HepG2 (cell line): ENCODE measurements around the gene PLD1. TPM values are rescaled to one million over a fixed set of nuclear protein-coding genes. Genes with fewer than 3 reads are reported as not detected.

ENCODE experiments used
- CEBPB ChIP-seq: IDR thresholded peaks from 2 replicates; pipeline ENCODE4 v1.6.1; 2011; ENCODE audit warnings: low read depth, low read length, improper control_type of control experiment, borderline replicate concordance
- EHMT2 ChIP-seq: fragments of 200-600 bp; sonication (generic); IDR thresholded peaks from 2 replicates; pipeline ENCODE4 v1.7.0; 2017; ENCODE audit warnings: antibody characterized with exemption, low read depth, low read length, borderline replicate concordance
- HMGA1 ChIP-seq: sonication (generic); formaldehyde crosslinking; conservative IDR thresholded peaks from 2 replicates; pipeline ENCODE4 v1.4.0; 2020; ENCODE audit warnings: missing genetic modification reagents
- HNRNPH1 ChIP-seq: fragments of 200-400 bp; formaldehyde crosslinking; optimal IDR thresholded peaks from 2 replicates; pipeline ENCODE3; 2017; ENCODE audit warnings: mild to moderate bottlenecking, low read depth, low read length
- MED1 ChIP-seq: sonication (generic); formaldehyde crosslinking; IDR thresholded peaks from 2 replicates; pipeline ENCODE4 v1.4.0; 2020; ENCODE audit warnings: missing genetic modification reagents
- SP1 ChIP-seq, 2 experiments: fragments of 450-650 bp in 1 of 2; sonication (generic) in 1 of 2; formaldehyde crosslinking in 1 of 2; IDR thresholded peaks; 2 replicates each; pipeline versions ENCODE4 v1.4.0 to v1.6.1; 2016 to 2020; ENCODE audit warnings: missing genetic modification reagents in 1 of 2
- TCF7L2 ChIP-seq: IDR thresholded peaks from 2 replicates; pipeline ENCODE4 v1.6.1; 2011; ENCODE audit warnings: mild to moderate bottlenecking, low read depth, low read length, moderate library complexity
- ZBTB4 ChIP-seq: sonication (generic); formaldehyde crosslinking; IDR thresholded peaks from 2 replicates; pipeline ENCODE4 v1.4.0; 2020; ENCODE audit warnings: missing genetic modification reagents, mild to moderate bottlenecking, borderline replicate concordance
- ZBTB40 ChIP-seq, 2 experiments: fragments of 450-650 bp in 1 of 2; sonication (generic) in 1 of 2; formaldehyde crosslinking in 1 of 2; IDR thresholded peaks; 2 replicates each; pipeline versions ENCODE4 v1.6.1 to v1.8.0; 2016 to 2022; ENCODE audit warnings: antibody characterized with exemption in 1 of 2, mild to moderate bottlenecking in 1 of 2, missing genetic modification reagents in 1 of 2
- ZFP36 ChIP-seq: fragments of 150-350 bp; IDR thresholded peaks from 2 replicates; pipeline ENCODE4 v1.6.1; 2018; ENCODE audit warnings: borderline replicate concordance, low read length, low read depth; ENCODE audit not compliant: partially characterized antibody
- ZNF20 ChIP-seq: sonication (generic); formaldehyde crosslinking; IDR thresholded peaks from 2 replicates; pipeline ENCODE4 v1.4.0; 2020; ENCODE audit warnings: mild to moderate bottlenecking, moderate library complexity, missing genetic modification reagents
- ZNF24 ChIP-seq: fragments of 450-650 bp; IDR thresholded peaks from 2 replicates; pipeline ENCODE4 v1.6.1; 2017; ENCODE audit warnings: antibody characterized with exemption, mild to moderate bottlenecking
- ZNF260 ChIP-seq: sonication (generic); formaldehyde crosslinking; IDR thresholded peaks from 2 replicates; pipeline ENCODE4 v1.4.0; 2020; ENCODE audit warnings: missing genetic modification reagents, low read depth, mild to moderate bottlenecking, borderline replicate concordance
- ZNF430 ChIP-seq: sonication (generic); formaldehyde crosslinking; IDR thresholded peaks from 2 replicates; pipeline ENCODE4 v1.9.0; 2021; ENCODE audit warnings: mild to moderate bottlenecking, missing genetic modification reagents
- ZNF552 ChIP-seq: sonication (generic); formaldehyde crosslinking; IDR thresholded peaks from 2 replicates; pipeline ENCODE4 v1.9.0; 2022; ENCODE audit warnings: missing genetic modification reagents, mild to moderate bottlenecking, borderline replicate concordance
- ZNF782 ChIP-seq: sonication (generic); formaldehyde crosslinking; IDR thresholded peaks from 2 replicates; pipeline ENCODE4 v1.4.0; 2020; ENCODE audit warnings: missing genetic modification reagents, mild to moderate bottlenecking, borderline replicate concordance
- ZNF883 ChIP-seq: sonication (generic); formaldehyde crosslinking; IDR thresholded peaks from 2 replicates; pipeline ENCODE4 v1.5.1; 2020; ENCODE audit warnings: mild to moderate bottlenecking, missing genetic modification reagents; ENCODE audit errors: not compliant biosample characterization
- polyA plus RNA-seq, 8 experiments: library from polyadenylated mRNA; depleted of rRNA in 3 of 8; stranded (reverse) in 7 of 8; unstranded in 1 of 8; fragments of >200 nt; fragmentation: Illumina TruSeq in 4 of 8; extraction: Trizol in 4 of 8; gene quantifications; 2 replicates each; pipeline versions ENCODE4 v1.2.1 to v1.2.3, GENCODE V29; 2011 to 2016; ENCODE audit warnings: low read depth in 4 of 8, missing spikeins in 1 of 8, mixed read lengths in 1 of 8; ENCODE audit not compliant: insufficient read depth in 1 of 8
- total RNA-seq, 5 experiments: library from RNA; depleted of rRNA; stranded (reverse); fragments of >200 nt; fragmentation: Illumina TruSeq; extraction: Trizol; gene quantifications; 2 replicates each; pipeline ENCODE4 v1.2.3, GENCODE V29; 2016; ENCODE audit warnings: low read depth in 1 of 5

Gene PLD1
- total and polyA plus RNA-seq, 2 of the 13 experiments (the other 11 are each of a cell fraction or from before 2014, with no cell fraction given): 27.1 to 59.4 TPM

- TF ChIP-seq ZBTB40 (IDR thresholded peaks at IDR 0.05) (no peak), ZBTB40 (CRISPR knock-in tag; IDR thresholded peaks at IDR 0.05) (no peak), HNRNPH1 (no peak), ZNF883 (CRISPR knock-in tag) (no peak), MED1 (CRISPR knock-in tag) (peak; percentile 99), CEBPB (peak; percentile 49; the same call in 1 of the 2 replicates), ZNF552 (CRISPR knock-in tag) (no peak), ZFP36 (no peak), ZNF430 (no peak), EHMT2 (peak; percentile 60; the same call in 1 of the 2 replicates), ZBTB4 (CRISPR knock-in tag) (no peak), ZNF782 (CRISPR knock-in tag) (no peak), TCF7L2 (no peak), ZNF24 (no peak), ZNF20 (CRISPR knock-in tag) (no peak), ZNF260 (CRISPR knock-in tag) (no peak), SP1 (IDR thresholded peaks at IDR 0.05) (no peak), SP1 (CRISPR knock-in tag; IDR thresholded peaks at IDR 0.05) (no peak), HMGA1 (CRISPR knock-in tag) (no peak)
Observed at GRCh38 chr3:171842864-171843518, 32.7 kb upstream of the PLD1 start, which contains the start of gene TMEM212 (continued).
